Spleen (tissue), 11 donors: ENCODE data around the gene DCAKD. TPM values are rescaled to one million over a fixed set of nuclear protein-coding genes. Genes with fewer than 3 reads are reported as not detected.

Experiments
- DNase-seq: peaks from one replicate; pipeline ENCODE4 v3.0.0-alpha.2; 2020
- H3K27ac ChIP-seq, 8 donors: fragments of 200-600 bp; sonication (generic) in 7 of 8; 1 replicate in 4 of 8; 2 replicates in 4 of 8; pipeline versions ENCODE4 v1.5.0 to v1.8.0; 2016 to 2021; ENCODE audit warnings: inconsistent platforms in 4 of 8, mild to moderate bottlenecking in 4 of 8, moderate library complexity in 1 of 8
- H3K27me3 ChIP-seq, 7 donors: fragments of 200-600 bp; sonication (generic) in 6 of 7; replicated peaks in 1 of 7; 1 replicate in 4 of 7; 2 replicates in 3 of 7; pipeline versions ENCODE4 v1.5.0 to v1.8.0; 2016 to 2021; ENCODE audit warnings: inconsistent platforms in 3 of 7, mild to moderate bottlenecking in 1 of 7
- H3K36me3 ChIP-seq, 6 donors: fragments of 200-600 bp; sonication (generic) in 5 of 6; 1 replicate in 4 of 6; 2 replicates in 2 of 6; pipeline versions ENCODE4 v1.5.0 to v1.8.0; 2016 to 2021; ENCODE audit warnings: inconsistent platforms in 2 of 6
- H3K4me1 ChIP-seq, 6 donors: fragments of 200-600 bp; sonication (generic) in 5 of 6; 1 replicate in 3 of 6; 2 replicates in 3 of 6; pipeline versions ENCODE4 v1.5.0 to v1.8.0; 2016 to 2021; ENCODE audit warnings: inconsistent platforms in 3 of 6
- H3K4me3 ChIP-seq, 8 donors: fragments of 200-600 bp; sonication (generic) in 7 of 8; 1 replicate in 4 of 8; 2 replicates in 4 of 8; pipeline versions ENCODE4 v1.5.0 to v1.8.0; 2016 to 2021; ENCODE audit warnings: inconsistent platforms in 4 of 8, mild to moderate bottlenecking in 4 of 8, moderate library complexity in 2 of 8
- H3K9me3 ChIP-seq, 8 donors: fragments of 200-600 bp; sonication (generic) in 7 of 8; 1 replicate in 4 of 8; 2 replicates in 4 of 8; pipeline versions ENCODE4 v1.5.0 to v1.8.0; 2016 to 2021; ENCODE audit warnings: inconsistent platforms in 4 of 8
- POLR2A ChIP-seq, 3 donors: fragments of 450-650 bp; IDR thresholded peaks; one replicate each; pipeline ENCODE4 v1.5.1; 2017; ENCODE audit warnings: antibody characterized with exemption in 3 of 3, mild to moderate bottlenecking in 1 of 3
- POLR2AphosphoS5 ChIP-seq, 3 donors: sonication (generic); formaldehyde crosslinking; IDR thresholded peaks; one replicate each; pipeline ENCODE4 v1.5.1; 2017; ENCODE audit warnings: antibody characterized with exemption in 3 of 3
- WGBS, 5 donors: extraction: QIAGEN DNeasy Blood & Tissue Kit in 3 of 5; methylation state at CpG; one replicate each; pipeline versions ENCODE4 v1.1.5 to v1.1.7; 2013 to 2018; 5-methylcytosine and 5-hydroxymethylcytosine counted together
- intact Hi-C: fragments of 100-400 bp; cut with DNase I; formaldehyde crosslinking; loops from one replicate; pipeline ENCODE4 v1.15.0; 2023; ENCODE audit warnings: low total_unique reads
- polyA plus RNA-seq, 3 donors: library from polyadenylated mRNA; stranded (reverse); fragments of 200-250 nt; gene quantifications; one replicate each; pipeline ENCODE4 v1.2.1, GENCODE V29; 2013
- total RNA-seq, 7 donors: library from RNA; depleted of rRNA in 3 of 7; stranded (reverse); fragments of >200 nt in 3 of 7; fragmentation: NEBNext Ultra II Directional in 4 of 7; extraction: Animal tissue kit (Norgen Biotek cat#: 25700) in 4 of 7; gene quantifications; one replicate each; pipeline versions ENCODE4 v1.1.0 to v1.2.1, GENCODE V29; 2016 to 2021
- TF ChIP-seq, protein P1 (sequence below), 11 experiments: fragments of 200-600 bp in 7 of 11; fragments of 450-650 bp in 4 of 11; sonication (generic) in 4 of 11; IDR thresholded peaks in 8 of 11; conservative IDR thresholded peaks in 3 of 11; 1 replicate in 7 of 11; 2 replicates in 4 of 11; pipeline versions ENCODE4 v1.4.0 to v1.8.0; 2016 to 2021; ENCODE audit warnings: antibody characterized with exemption in 11 of 11, inconsistent platforms in 4 of 11, mild to moderate bottlenecking in 1 of 11
- donor health status: healthy with polysubstance abuse.
- donor health status: DM: no; HTN: no; CAD: no; lungs with moderate emphysema.
- donor health status: DM: no; HTN: no; CAD: no.
- donor health status: Bipolar disorder and iron deficiency.
- donor health status: healthy.
- donor health status: DM: no; HTN: no; CAD: no.
- donor health status: DM: yes; HTN: yes; CAD: no.

Gene DCAKD
- total and polyA plus RNA-seq, 10 donors = 7.2 to 23.7 (median 19.3) TPM

DNA sequence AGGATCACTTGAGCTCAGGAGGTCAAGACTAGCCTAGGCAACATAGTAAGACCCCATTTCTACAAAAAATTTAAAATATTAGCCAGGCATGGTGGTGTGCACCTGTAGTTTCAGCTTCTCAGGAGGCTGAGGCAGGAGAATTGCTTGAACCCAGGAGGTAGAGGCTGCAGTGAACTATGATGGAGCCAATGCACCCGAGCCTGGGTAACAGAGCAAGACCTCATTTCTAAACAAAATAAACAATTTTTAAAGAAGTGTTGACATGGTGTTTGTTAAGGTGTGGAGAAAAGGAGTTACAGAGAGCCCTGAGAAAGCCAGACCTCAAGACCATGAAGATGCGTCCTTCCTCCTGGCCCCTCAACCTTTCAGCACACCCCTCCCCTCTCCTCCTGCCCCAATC lies 45.7 kb downstream of the DCAKD start:
- no peak overlapping the region for H3K27ac ChIP-seq
- 71 to 82% (median 76%) methylated on average over 2 of the region's 2 CpGs for WGBS, 5 donors
- H3K4me3 ChIP-seq = no peak overlapping the region
- H3K27me3 ChIP-seq = peaks cover 0 to 22% (median 0%) of the 10 kb centered on the region in 7 donors
- H3K4me1 ChIP-seq = no peaks in the 10 kb centered on the region
- no peaks in the 10 kb centered on the region for H3K36me3 ChIP-seq
- TF ChIP-seq, protein P1, sequence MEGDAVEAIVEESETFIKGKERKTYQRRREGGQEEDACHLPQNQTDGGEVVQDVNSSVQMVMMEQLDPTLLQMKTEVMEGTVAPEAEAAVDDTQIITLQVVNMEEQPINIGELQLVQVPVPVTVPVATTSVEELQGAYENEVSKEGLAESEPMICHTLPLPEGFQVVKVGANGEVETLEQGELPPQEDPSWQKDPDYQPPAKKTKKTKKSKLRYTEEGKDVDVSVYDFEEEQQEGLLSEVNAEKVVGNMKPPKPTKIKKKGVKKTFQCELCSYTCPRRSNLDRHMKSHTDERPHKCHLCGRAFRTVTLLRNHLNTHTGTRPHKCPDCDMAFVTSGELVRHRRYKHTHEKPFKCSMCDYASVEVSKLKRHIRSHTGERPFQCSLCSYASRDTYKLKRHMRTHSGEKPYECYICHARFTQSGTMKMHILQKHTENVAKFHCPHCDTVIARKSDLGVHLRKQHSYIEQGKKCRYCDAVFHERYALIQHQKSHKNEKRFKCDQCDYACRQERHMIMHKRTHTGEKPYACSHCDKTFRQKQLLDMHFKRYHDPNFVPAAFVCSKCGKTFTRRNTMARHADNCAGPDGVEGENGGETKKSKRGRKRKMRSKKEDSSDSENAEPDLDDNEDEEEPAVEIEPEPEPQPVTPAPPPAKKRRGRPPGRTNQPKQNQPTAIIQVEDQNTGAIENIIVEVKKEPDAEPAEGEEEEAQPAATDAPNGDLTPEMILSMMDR (IDR thresholded peaks at IDR 0.05 in 8 of 11, conservative IDR thresholded peaks at IDR 0.05 in 3 of 11) = no peak
- TF ChIP-seq POLR2AphosphoS5 (IDR thresholded peaks at IDR 0.05) = no peak
- no peak for TF ChIP-seq POLR2A (IDR thresholded peaks at IDR 0.05)
- no peaks in the 10 kb centered on the region for H3K9me3 ChIP-seq
- DNase-seq = no peak
- intact Hi-C loops = no loop called here

- intact Hi-C loops = no loop called here
- H3K4me3 ChIP-seq = no peak overlapping the region
- DNase-seq = no peak
- H3K9me3 ChIP-seq = peaks cover 0 to 6% (median 4%) of the 10 kb centered on the region in 8 donors
- peaks cover 0 to 22% (median 0%) of the 10 kb centered on the region in 7 donors for H3K27me3 ChIP-seq
- TF ChIP-seq POLR2AphosphoS5 (IDR thresholded peaks at IDR 0.05) (no peak), POLR2A (IDR thresholded peaks at IDR 0.05) (no peak)
- TF ChIP-seq, protein P1 (IDR thresholded peaks at IDR 0.05 in 8 of 11, conservative IDR thresholded peaks at IDR 0.05 in 3 of 11) = no peak
- no peaks in the 10 kb centered on the region for H3K4me1 ChIP-seq
- 72 to 86% (median 82%) methylated on average over 3 of the region's 3 CpGs for WGBS, 5 donors
- no peaks in the 10 kb centered on the region for H3K36me3 ChIP-seq
- no peak overlapping the region for H3K27ac ChIP-seq
Observed at GRCh38 chr17:45004388-45004787, 47.0 kb downstream of the DCAKD start.

DNA sequence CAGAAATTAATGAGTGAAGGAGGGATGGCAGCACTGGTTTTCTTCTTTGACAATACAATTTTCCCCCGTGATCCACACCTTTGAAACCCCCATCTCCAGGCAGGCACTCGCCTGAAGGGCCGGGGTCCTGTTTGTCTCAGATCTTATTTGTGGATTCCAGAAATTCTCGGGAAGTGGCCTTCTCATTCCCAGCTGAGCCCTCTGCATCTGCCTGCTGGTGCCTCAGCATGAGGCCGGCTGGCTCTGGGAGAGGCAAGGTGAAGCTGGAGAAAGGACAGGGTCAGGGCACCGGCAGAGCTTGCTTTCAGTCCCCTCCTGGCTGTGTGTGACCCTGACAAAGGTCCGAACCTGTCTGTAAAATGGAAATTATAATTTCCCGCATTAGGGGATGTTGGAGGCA lies 47.6 kb downstream of the DCAKD start:
- intact Hi-C loops = no loop called here
- WGBS, 5 donors = 48 to 68% (median 56%) methylated on average over 8 of the region's 8 CpGs
- TF ChIP-seq POLR2AphosphoS5 (IDR thresholded peaks at IDR 0.05) = no peak
- TF ChIP-seq, protein P1 (IDR thresholded peaks at IDR 0.05 in 8 of 11, conservative IDR thresholded peaks at IDR 0.05 in 3 of 11) = no peak
- no peak for TF ChIP-seq POLR2A (IDR thresholded peaks at IDR 0.05)

GRCh38 chr17:45001310-45001709 lies 50.1 kb downstream of the DCAKD start:
- H3K36me3 ChIP-seq = no peaks in the 10 kb centered on the region
- TF ChIP-seq POLR2AphosphoS5 (IDR thresholded peaks at IDR 0.05) (no peak), POLR2A (IDR thresholded peaks at IDR 0.05) (no peak)
- TF ChIP-seq, protein P1 (IDR thresholded peaks at IDR 0.05 in 8 of 11, conservative IDR thresholded peaks at IDR 0.05 in 3 of 11) = no peak
- H3K4me1 ChIP-seq = no peaks in the 10 kb centered on the region
- peaks cover 0 to 26% (median 0%) of the 10 kb centered on the region in 7 donors for H3K27me3 ChIP-seq
- DNase-seq = no peak
- H3K9me3 ChIP-seq = peaks cover 0 to 17% (median 8%) of the 10 kb centered on the region in 8 donors
- no peak overlapping the region for H3K27ac ChIP-seq
- WGBS, 5 donors = 61 to 83% (median 74%) methylated on average over 3 of the region's 3 CpGs
- no peak overlapping the region for H3K4me3 ChIP-seq
- intact Hi-C loops = no loop called here

More for the DNA sequence above, 47.6 kb downstream of the DCAKD start:
- Histone ChIP-seq H3K36me3 (no peaks in the 10 kb centered on the region), H3K4me1 (no peaks in the 10 kb centered on the region), H3K9me3 (peaks cover 0 to 11% (median 7%) of the 10 kb centered on the region in 8 donors), H3K27me3 (peaks cover 0 to 22% (median 0%) of the 10 kb centered on the region in 7 donors), H3K27ac (no peak overlapping the region), H3K4me3 (no peak overlapping the region)
- DNase-seq = no peak
